Fibroblast of mammary gland (primary cell): ENCODE results near the gene ADAM19.
A peak's percentile ranks its signal among the peaks of the same experiment; 100 is the strongest.

Experiments used
- DNase-seq: peaks from one replicate; pipeline ENCODE4 v3.0.0-alpha.2; 2010; ENCODE audit warnings: low read depth
- H3K4me3 ChIP-seq: 2 replicates; pipeline ENCODE4 v1.5.1; 2011; ENCODE audit warnings: low read depth, mild to moderate bottlenecking, low read length, moderate library complexity; ENCODE audit not compliant: control insufficient read depth
- TF ChIP-seq, protein P1 (sequence below): conservative IDR thresholded peaks from 2 replicates; pipeline ENCODE4 v1.5.1; 2011; ENCODE audit warnings: low read depth, low read length, inconsistent platforms; ENCODE audit not compliant: control insufficient read depth, insufficient read depth

The ADAM19 gene

GRCh38 chr5:157603333-157604190, 28.0 kb upstream of the ADAM19 start:
- TF ChIP-seq, protein P1, sequence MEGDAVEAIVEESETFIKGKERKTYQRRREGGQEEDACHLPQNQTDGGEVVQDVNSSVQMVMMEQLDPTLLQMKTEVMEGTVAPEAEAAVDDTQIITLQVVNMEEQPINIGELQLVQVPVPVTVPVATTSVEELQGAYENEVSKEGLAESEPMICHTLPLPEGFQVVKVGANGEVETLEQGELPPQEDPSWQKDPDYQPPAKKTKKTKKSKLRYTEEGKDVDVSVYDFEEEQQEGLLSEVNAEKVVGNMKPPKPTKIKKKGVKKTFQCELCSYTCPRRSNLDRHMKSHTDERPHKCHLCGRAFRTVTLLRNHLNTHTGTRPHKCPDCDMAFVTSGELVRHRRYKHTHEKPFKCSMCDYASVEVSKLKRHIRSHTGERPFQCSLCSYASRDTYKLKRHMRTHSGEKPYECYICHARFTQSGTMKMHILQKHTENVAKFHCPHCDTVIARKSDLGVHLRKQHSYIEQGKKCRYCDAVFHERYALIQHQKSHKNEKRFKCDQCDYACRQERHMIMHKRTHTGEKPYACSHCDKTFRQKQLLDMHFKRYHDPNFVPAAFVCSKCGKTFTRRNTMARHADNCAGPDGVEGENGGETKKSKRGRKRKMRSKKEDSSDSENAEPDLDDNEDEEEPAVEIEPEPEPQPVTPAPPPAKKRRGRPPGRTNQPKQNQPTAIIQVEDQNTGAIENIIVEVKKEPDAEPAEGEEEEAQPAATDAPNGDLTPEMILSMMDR: no peak
- peak; percentile 89 for DNase-seq
- H3K4me3 ChIP-seq: no peak overlapping the region

DNA sequence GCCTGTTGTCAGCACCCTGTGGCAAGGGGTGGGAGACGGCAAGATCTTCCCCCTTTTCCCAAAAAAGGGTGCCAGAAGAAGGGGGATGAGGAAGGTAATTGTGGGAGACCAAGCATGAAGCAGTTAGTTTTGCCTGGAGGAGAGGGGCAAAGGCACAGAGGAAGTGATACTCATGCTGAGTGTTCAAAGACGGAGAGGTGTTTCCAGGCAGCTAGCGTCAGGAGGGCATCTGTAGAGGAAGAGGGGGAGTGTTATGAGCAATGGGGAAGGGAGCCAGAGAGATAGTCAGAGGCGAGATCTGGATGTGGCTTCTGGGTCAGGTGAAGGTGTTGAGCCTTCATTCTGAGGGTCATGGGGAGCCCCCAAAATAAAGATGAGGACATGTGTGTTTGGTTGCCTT, 26.9 kb upstream of the ADAM19 start:
- TF ChIP-seq, protein P1: no peak
- peak; percentile 61 for DNase-seq
- no peak overlapping the region for H3K4me3 ChIP-seq

DNA sequence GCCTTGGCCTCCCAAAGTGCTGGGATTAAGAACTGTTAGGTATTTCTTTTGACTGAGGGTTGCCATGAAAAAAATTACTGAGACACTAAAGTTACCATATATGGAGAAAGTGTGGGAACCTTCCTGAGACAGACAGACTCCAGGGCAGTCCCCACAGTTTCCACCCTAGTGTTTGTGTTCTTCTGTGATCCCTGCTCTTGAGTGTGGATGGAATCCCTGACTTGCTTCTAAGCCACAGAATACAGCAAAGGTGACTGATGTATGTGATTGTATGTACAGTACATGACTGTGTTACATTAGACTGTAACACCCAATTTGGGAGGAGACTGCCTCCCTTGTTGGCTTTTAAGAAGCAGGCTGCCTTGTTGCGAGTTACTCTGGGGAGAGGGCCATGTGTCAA, 24.7 kb upstream of the ADAM19 start:
- DNase-seq: no peak
- no peak overlapping the region for H3K4me3 ChIP-seq
- TF ChIP-seq, protein P1: no peak

DNA sequence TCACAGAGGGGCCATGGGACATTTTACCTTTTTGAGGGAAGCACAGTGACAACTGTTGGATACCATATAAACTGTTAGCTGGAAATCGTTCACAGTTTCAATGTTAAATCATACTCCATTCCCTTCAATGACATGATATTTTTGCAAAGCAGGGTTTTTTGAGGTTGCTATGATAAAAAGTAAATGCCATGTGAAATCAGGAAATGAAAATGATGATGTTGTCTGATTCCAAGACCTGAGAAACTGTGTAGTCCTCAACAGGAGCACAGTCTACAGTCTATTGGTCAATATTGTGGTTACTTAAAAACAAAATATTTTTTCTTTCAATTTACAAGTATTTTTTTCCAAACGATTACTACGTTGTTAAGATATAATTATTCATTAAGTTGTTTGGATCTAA, 24.0 kb upstream of the ADAM19 start:
- no peak for DNase-seq
- TF ChIP-seq, protein P1: no peak
- H3K4me3 ChIP-seq: no peak overlapping the region

- no peak overlapping the region for H3K4me3 ChIP-seq
- TF ChIP-seq, protein P1: no peak
- no peak for DNase-seq
Measured at GRCh38 chr5:157598350-157598936, 22.9 kb upstream of the ADAM19 start.

DNA sequence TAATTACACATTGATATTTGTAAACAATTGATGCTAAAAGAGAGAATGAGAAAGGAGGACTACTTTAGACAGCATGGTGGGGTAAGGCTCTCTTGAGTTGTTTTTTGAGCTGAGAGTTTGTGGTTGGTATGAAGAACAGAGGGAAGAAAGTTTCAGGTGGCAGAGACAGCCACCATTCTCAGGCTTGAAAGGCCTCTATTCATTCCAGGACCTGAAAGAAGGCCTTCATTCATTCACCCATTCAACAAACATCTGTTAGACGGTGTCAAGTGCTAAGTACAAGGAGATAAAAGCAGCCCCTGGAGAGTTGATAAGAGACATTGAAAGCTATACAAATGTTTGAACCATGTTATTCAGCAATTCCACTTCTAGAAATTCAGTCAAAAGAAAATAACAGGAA, 21.7 kb upstream of the ADAM19 start:
- no peak for DNase-seq
- H3K4me3 ChIP-seq: no peak overlapping the region

More for the DNA sequence above, 21.7 kb upstream of the ADAM19 start:
- TF ChIP-seq, protein P1: no peak
